GM12864 (cell line): ENCODE results near the gene RNASE7.
A peak's percentile ranks its signal among the peaks of the same experiment; 100 is the strongest.

Source experiments
- DNase-seq: peaks from one replicate; pipeline ENCODE4 v3.0.0-alpha.2; 2011; ENCODE audit warnings: low read depth
- H3K4me3 ChIP-seq: 2 replicates; pipeline ENCODE4 v1.5.1; 2011; ENCODE audit warnings: mild to moderate bottlenecking, low read depth, low read length, control low read depth
- TF ChIP-seq, protein P1 (sequence below): IDR thresholded peaks from 2 replicates; pipeline ENCODE4 v1.5.1; 2011; ENCODE audit warnings: low read depth, mild to moderate bottlenecking, moderate library complexity, low read length, control low read depth, inconsistent platforms; ENCODE audit errors: missing control alignments

RNASE7 gene

DNA sequence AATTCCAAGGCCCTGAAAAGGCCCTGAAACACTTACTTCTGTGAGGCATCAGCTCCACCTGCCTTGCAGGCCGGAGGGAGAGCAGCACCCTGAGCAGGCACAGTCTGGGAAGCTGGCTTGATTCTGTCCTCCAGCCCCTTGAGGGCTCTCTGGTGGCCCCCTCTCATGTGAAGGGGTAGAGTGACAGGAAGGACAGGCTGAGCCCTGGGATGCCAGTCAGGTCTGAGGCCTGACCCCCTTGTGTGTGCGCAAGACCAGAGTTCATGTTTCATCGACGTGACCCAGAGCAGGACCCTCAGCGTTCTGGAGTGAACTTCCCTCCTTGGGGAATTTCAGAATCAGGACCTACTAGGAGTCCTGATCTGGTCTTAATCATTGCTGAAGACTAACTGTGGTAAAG, 16.7 kb downstream of the RNASE7 start:
- no peak for DNase-seq
- H3K4me3 ChIP-seq = no peak overlapping the region
- TF ChIP-seq, protein P1, sequence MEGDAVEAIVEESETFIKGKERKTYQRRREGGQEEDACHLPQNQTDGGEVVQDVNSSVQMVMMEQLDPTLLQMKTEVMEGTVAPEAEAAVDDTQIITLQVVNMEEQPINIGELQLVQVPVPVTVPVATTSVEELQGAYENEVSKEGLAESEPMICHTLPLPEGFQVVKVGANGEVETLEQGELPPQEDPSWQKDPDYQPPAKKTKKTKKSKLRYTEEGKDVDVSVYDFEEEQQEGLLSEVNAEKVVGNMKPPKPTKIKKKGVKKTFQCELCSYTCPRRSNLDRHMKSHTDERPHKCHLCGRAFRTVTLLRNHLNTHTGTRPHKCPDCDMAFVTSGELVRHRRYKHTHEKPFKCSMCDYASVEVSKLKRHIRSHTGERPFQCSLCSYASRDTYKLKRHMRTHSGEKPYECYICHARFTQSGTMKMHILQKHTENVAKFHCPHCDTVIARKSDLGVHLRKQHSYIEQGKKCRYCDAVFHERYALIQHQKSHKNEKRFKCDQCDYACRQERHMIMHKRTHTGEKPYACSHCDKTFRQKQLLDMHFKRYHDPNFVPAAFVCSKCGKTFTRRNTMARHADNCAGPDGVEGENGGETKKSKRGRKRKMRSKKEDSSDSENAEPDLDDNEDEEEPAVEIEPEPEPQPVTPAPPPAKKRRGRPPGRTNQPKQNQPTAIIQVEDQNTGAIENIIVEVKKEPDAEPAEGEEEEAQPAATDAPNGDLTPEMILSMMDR = no peak

DNA sequence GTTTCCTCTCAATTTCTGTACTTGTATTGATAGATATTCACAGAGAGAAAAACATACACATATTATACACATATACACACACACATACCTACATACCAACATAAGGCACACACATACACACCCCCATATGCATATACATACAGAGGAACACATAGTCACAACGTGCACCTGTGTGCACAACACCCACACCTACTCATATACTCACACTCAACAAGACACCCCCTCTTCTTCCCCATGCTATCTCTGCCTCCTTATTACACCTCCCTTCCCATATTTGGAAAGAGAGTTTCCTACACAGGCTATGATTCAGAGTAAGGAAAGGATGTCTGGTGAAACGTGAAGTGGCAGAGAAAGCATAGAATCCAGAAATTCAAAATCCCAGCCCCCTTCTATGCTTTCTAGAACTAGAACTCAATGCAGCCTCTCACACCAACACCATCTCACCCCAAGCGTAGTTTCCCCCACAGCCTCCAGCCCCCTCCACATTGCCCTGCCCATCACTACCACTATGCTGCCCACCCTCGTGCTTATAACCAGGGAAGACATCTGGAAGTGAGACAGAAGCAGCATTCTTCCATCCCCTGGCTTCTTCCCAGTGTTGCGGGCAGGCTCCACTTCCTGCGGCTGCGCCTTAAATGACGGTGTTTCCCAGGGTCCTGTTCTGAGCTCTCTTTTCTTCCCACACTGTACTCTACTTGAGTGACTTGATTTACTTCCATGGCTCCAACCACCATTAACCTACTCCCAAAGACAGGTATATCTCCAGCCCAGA, 17.9 kb downstream of the RNASE7 start:
- TF ChIP-seq, protein P1 = no peak
- H3K4me3 ChIP-seq = no peak overlapping the region
- DNase-seq = no peak

DNA sequence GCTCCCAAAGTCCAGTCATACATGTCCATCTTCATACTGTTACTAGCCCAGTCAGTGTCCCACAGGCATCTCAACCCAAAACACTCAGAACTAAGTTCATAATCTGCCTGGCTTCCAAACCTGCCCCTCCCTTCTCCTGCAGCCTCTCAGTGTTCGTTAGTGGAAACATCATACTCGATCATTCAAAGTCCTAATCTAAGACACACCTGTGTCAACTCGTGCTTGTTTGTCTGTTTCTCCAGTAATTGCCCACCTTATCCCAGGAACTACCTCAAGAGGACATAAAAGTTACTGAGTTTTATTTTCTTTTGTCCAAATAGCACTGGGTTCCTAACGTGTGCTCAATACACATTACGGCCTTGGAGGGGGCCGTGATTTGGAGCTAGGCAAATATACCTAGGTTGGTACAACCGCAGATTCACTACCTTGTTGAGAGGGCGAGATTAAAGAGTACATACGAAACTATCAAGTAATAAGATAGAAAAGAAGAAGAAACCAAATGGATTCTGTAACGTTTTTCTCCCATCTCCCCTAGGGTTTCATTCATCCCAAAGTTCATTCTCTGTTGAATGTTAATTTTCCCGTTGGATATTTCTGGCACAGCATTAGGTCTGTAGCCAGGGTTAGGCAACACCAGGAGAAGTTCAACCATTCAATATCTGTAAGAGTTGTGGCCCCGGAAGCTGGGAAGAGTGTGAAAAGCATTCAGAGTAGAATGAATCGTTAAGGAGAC, 18.6 kb downstream of the RNASE7 start:
- no peak overlapping the region for H3K4me3 ChIP-seq
- TF ChIP-seq, protein P1 = no peak
- no peak for DNase-seq

DNA sequence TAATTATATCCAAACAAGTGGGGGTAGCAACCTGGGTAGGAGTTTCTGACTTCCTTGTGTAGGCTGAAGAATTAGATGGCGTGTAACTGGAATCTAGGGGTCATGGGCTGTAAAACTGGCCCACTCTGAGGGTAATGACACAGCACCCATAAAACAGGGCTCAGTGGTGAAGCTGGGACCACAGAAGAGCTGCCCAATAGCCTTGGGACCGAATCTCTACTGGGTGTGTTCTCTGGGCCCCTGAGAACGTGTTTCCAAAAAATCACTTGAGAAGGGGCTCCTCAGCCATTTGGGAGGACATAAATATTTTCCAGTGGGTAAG, 19.1 kb downstream of the RNASE7 start:
- DNase-seq = no peak

DNA sequence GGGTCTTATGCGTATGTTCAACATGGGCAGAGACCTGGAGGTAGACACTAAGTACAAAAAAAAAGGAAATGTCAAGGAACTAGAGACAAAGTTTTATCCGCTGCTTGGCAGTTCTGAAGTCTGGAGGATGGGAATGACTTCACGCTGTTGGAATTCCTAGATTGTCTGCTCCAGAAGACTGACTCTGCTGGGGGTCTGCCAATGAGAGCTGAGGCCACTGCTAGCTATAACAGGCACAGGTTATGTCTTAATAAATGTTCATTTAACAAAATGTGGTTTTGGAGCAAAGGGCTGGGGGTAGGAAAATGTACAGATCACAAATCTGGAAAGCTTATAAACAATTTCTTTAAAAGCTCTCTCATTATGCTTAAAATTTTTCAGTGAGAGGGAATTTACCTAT, 21.3 kb downstream of the RNASE7 start:
- no peak for DNase-seq
- TF ChIP-seq, protein P1 = no peak
- no peak overlapping the region for H3K4me3 ChIP-seq

More for the DNA sequence above, 19.1 kb downstream of the RNASE7 start:
- TF ChIP-seq, protein P1 = no peak
- no peak overlapping the region for H3K4me3 ChIP-seq

DNA sequence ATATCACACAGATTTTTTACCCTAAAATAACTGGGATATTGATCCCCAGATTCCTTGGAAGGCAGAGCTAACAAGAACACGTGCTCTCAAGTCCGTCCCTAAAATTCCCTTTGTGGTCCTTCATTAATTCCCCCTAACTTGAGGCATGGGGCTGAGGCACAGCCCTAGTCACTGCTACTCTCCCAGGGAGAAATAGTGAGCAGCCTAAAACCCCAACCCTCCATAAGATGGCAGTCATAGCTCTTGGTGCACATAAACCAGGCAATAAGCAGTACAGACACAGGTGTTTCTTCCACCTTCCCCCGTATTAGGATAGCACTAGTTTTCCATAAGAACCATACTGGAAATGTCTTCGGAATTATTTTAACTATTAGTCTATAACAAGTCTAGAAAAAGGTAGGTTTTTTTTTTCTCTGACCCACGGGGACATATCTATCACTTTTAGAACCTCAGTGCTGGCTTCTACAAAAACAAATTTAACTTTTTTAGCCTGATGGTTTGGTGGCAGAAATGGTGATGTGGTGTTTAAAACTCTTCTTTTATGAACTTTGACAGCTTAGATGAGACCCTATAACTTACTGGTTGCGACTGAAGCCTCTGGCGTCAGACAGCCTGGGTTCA, 24.8 kb downstream of the RNASE7 start:
- no peak overlapping the region for H3K4me3 ChIP-seq
- TF ChIP-seq, protein P1 = peak; percentile 43
- no peak for DNase-seq
